A549 (cell line): Measurements from ENCODE around the gene LILRB3. TPM values are rescaled to one million over a fixed set of nuclear protein-coding genes. Genes with fewer than 3 reads are reported as not detected.
A peak's percentile ranks its signal among the peaks of the same experiment; 100 is the strongest.

ENCODE experiments used
- ATAC-seq, 2 experiments: fragments of 200-7000 bp in 1 of 2; fragments of >200 bp in 1 of 2; cut with Nextera tagmentation in 1 of 2; cut with Tn5 transposase in 1 of 2; 3 replicates each; pipeline versions ENCODE4 v1.8.0 to v1.9.1; 2018 to 2020; ENCODE audit warnings: mild to moderate bottlenecking in 1 of 2, moderate library complexity in 1 of 2
- CTCF ChIA-PET: fragments of 300-600 bp; sonication (Branson Sonifier 250); formaldehyde crosslinking; extraction: SDS; loops from one replicate; lab custom pipeline; 2021; ENCODE audit warnings: antibody characterized with exemption, inconsistent platforms; lab: Yijun Ruan, JAX
- POLR2A ChIA-PET: fragments of 350-600 bp; formaldehyde crosslinking; extraction: SDS; loops from one replicate; lab custom pipeline; 2021; ENCODE audit warnings: antibody characterized with exemption, inconsistent platforms; lab: Yijun Ruan, JAX
- DNase-seq, 2 experiments: peaks; one replicate each; pipeline versions ENCODE4 v3.0.0 to v3.0.0-alpha.2; 2011 to 2016; ENCODE audit warnings: low read depth in 1 of 2, low spot score in 1 of 2
- FAIRE-seq: peaks from 2 replicates; lab custom pipeline; 2011; peaks lifted over from hg19 to GRCh38; lab: Jason Lieb, UNC
- H3K27ac ChIP-seq, 2 experiments: fragments of >200 bp; sonication (Bioruptor Twin); formaldehyde crosslinking; 3 replicates each; pipeline ENCODE4 v1.5.1; 2016 to 2017
- H3K4me1 ChIP-seq: fragments of >200 bp; sonication (Bioruptor Twin); formaldehyde crosslinking; 3 replicates; pipeline ENCODE4 v1.6.1; 2016
- H3K4me2 ChIP-seq: fragments of >200 bp; sonication (Bioruptor Twin); formaldehyde crosslinking; 3 replicates; pipeline ENCODE4 v1.6.1; 2016
- H3K4me3 ChIP-seq: fragments of >200 bp; sonication (Bioruptor Twin); formaldehyde crosslinking; 3 replicates; pipeline ENCODE4 v1.5.1; 2016
- H3K9me3 ChIP-seq: fragments of >200 bp; sonication (Bioruptor Twin); formaldehyde crosslinking; 3 replicates; pipeline ENCODE4 v1.6.1; 2016
- CBX2 ChIP-seq: fragments of 200-600 bp; sonication (generic); IDR thresholded peaks from 2 replicates; pipeline ENCODE4 v1.6.1; 2016; ENCODE audit warnings: low read depth, mild to moderate bottlenecking, borderline replicate concordance
- CBX8 ChIP-seq: fragments of 200-600 bp; sonication (generic); IDR thresholded peaks from 2 replicates; pipeline ENCODE4 v1.6.1; 2016
- CHD2 ChIP-seq: fragments of 150-350 bp; IDR thresholded peaks from 2 replicates; pipeline ENCODE4 v1.6.1; 2014; ENCODE audit warnings: low read length; ENCODE audit not compliant: partially characterized antibody
- CHD4 ChIP-seq: fragments of 200-600 bp; sonication (generic); IDR thresholded peaks from 2 replicates; pipeline ENCODE4 v1.6.1; 2016; ENCODE audit warnings: antibody characterized with exemption, mild to moderate bottlenecking, borderline replicate concordance
- E2F6 ChIP-seq: IDR thresholded peaks from 2 replicates; pipeline ENCODE4 v1.6.1; 2012; ENCODE audit warnings: low read depth, borderline replicate concordance
- FOSB ChIP-seq: fragments of 250-450 bp; sonication (Bioruptor Pico); IDR thresholded peaks from 2 replicates; pipeline ENCODE4 v1.5.0; 2020; ENCODE audit warnings: mild to moderate bottlenecking, moderate library complexity
- FOXS1 ChIP-seq: fragments of 250-450 bp; sonication (Bioruptor Pico); IDR thresholded peaks from 2 replicates; pipeline ENCODE4 v1.5.0; 2020; ENCODE audit warnings: mild to moderate bottlenecking, moderate library complexity
- HEYL ChIP-seq: fragments of 250-450 bp; sonication (Bioruptor Pico); IDR thresholded peaks from 2 replicates; pipeline ENCODE4 v1.8.0; 2021; ENCODE audit warnings: mild to moderate bottlenecking, moderate library complexity
- HOXB13 ChIP-seq: fragments of 250-450 bp; sonication (Bioruptor Pico); IDR thresholded peaks from 2 replicates; pipeline ENCODE4 v1.5.0; 2020; ENCODE audit warnings: low read depth, mild to moderate bottlenecking, moderate library complexity
- HOXB5 ChIP-seq: fragments of 250-450 bp; sonication (Bioruptor Pico); IDR thresholded peaks from 2 replicates; pipeline ENCODE4 v1.5.0; 2020; ENCODE audit warnings: mild to moderate bottlenecking, moderate library complexity
- JUNB ChIP-seq: fragments of >200 bp; sonication (Bioruptor Twin); formaldehyde crosslinking; IDR thresholded peaks from 2 replicates; pipeline ENCODE4 v1.6.1; 2016
- KDM1A ChIP-seq: fragments of 200-600 bp; sonication (generic); IDR thresholded peaks from 2 replicates; pipeline ENCODE4 v1.6.1; 2016; ENCODE audit warnings: low read depth, mild to moderate bottlenecking
- MAFK ChIP-seq: fragments of 450-650 bp; IDR thresholded peaks from 2 replicates; pipeline ENCODE4 v1.6.1; 2014; ENCODE audit not compliant: partially characterized antibody
- MYC ChIP-seq: IDR thresholded peaks from 2 replicates; pipeline ENCODE4 v1.6.1; 2012; ENCODE audit warnings: mild to moderate bottlenecking, inconsistent platforms, low read length, improper control_type of control experiment, borderline replicate concordance
- NR3C1 ChIP-seq: fragments of >200 bp; sonication (Bioruptor Twin); formaldehyde crosslinking; IDR thresholded peaks from 3 replicates; pipeline ENCODE4 v1.6.1; 2017
- PHF8 ChIP-seq: fragments of 200-600 bp; sonication (generic); IDR thresholded peaks from 2 replicates; pipeline ENCODE4 v1.6.1; 2016; ENCODE audit warnings: low read depth, mild to moderate bottlenecking, antibody characterized with exemption, moderate library complexity, borderline replicate concordance
- RAD21 ChIP-seq, 2 experiments: fragments of >200 bp in 1 of 2; sonication (Bioruptor Twin) in 1 of 2; formaldehyde crosslinking in 1 of 2; IDR thresholded peaks in 1 of 2; conservative IDR thresholded peaks in 1 of 2; 2 replicates in 1 of 2; 3 replicates in 1 of 2; pipeline ENCODE4 v1.6.1; 2012 to 2018; ENCODE audit warnings: inconsistent platforms in 1 of 2
- RNF2 ChIP-seq: fragments of 200-600 bp; sonication (generic); IDR thresholded peaks from 2 replicates; pipeline ENCODE4 v1.6.1; 2016; ENCODE audit warnings: low read depth, mild to moderate bottlenecking, antibody characterized with exemption, moderate library complexity, borderline replicate concordance
- SMC3 ChIP-seq: fragments of >200 bp; sonication (Bioruptor Twin); formaldehyde crosslinking; IDR thresholded peaks from 3 replicates; pipeline ENCODE4 v1.6.1; 2018; ENCODE audit warnings: inconsistent platforms
- SREBF2 ChIP-seq: fragments of 450-650 bp; IDR thresholded peaks from 2 replicates; pipeline ENCODE4 v1.6.1; 2014; ENCODE audit warnings: mild to moderate bottlenecking, moderate library complexity
- TFCP2L1 ChIP-seq: fragments of 250-450 bp; sonication (Bioruptor Pico); IDR thresholded peaks from 2 replicates; pipeline ENCODE4 v1.5.0; 2021; ENCODE audit warnings: mild to moderate bottlenecking
- ZNF302 ChIP-seq: fragments of 250-450 bp; sonication (Bioruptor Pico); IDR thresholded peaks from 2 replicates; pipeline ENCODE4 v1.9.0; 2021; ENCODE audit warnings: inconsistent platforms, mild to moderate bottlenecking, moderate library complexity
- ZSCAN20 ChIP-seq: fragments of 250-450 bp; sonication (Bioruptor Pico); IDR thresholded peaks from 2 replicates; pipeline ENCODE4 v1.8.0; 2022; ENCODE audit warnings: mild to moderate bottlenecking, moderate library complexity
- WGBS: methylation state at CpG from one replicate; pipeline ENCODE4 v1.1.6; 2017; ENCODE audit errors: missing lambda C conversion rate; 5-methylcytosine and 5-hydroxymethylcytosine counted together
- polyA plus RNA-seq, 4 experiments: library from polyadenylated mRNA; depleted of rRNA in 3 of 4; stranded (reverse); fragments of >200 nt; fragmentation: RNase III in 1 of 4; extraction: RNeasy Plus Mini Kit Qiagen cat#74134 plus additional on column Dnase treatment in 1 of 4; gene quantifications; 2 replicates in 3 of 4; 3 replicates in 1 of 4; pipeline ENCODE4 v1.2.3, GENCODE V29; 2011 to 2017
- TF ChIP-seq, protein P1 (sequence below): fragments of 250-450 bp; sonication (Bioruptor Pico); IDR thresholded peaks from 2 replicates; pipeline ENCODE4 v1.5.0; 2021; ENCODE audit warnings: mild to moderate bottlenecking, moderate library complexity, borderline replicate concordance
- TF ChIP-seq, protein P2 (sequence below): fragments of 450-650 bp; IDR thresholded peaks from 2 replicates; pipeline ENCODE4 v1.6.1; 2014; ENCODE audit warnings: antibody characterized with exemption
- TF ChIP-seq, protein P3 (sequence below): IDR thresholded peaks from 2 replicates; pipeline ENCODE4 v1.6.1; 2012
- TF ChIP-seq, protein P4 (sequence below): fragments of 250-450 bp; sonication (Bioruptor Pico); IDR thresholded peaks from 2 replicates; pipeline ENCODE4 v1.5.0; 2020; ENCODE audit warnings: low read depth, mild to moderate bottlenecking, moderate library complexity

The LILRB3 gene
- polyA plus RNA-seq, 2 of the 4 experiments (the other 2 are of a cell fraction), result not detected

DNA sequence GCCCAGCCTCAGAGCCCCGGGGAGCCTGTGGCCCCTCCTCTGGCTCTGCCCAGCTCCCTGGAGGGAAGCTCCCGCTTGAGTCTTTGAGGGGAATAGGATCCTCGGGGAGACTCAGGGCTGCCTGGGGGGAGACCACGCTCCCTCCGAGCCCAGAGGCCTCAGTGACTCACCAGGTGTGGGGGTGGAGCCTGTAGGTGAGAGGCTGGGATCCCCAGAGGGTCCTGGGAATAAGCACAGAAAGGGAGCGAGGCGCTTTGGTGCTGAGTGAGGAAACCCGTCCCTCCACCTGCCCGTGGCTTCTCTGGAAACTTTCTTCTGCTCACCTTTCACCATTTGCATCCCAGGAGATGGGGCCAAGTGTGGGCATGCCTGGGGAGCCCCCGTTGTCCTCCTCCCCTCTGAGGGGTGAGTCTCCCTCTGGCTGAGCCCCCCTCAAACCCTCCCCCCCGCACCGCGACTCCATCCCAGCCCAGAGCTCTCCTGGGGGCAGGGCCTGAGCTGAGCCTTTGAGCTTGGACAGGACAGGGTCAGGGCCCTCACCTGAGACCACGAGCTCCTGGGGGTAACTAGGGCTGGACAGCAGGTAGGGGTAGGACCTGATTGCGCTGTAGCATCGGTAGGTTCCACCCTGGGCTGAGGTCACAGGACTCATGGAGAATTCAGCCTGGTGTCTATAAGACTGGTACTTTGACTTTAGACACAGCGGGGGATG is 31.5 kb upstream of the LILRB3 start:
- no peak overlapping the region for H3K4me2 ChIP-seq
- no peak overlapping the region for H3K27ac ChIP-seq
- FAIRE-seq (no peak), ATAC-seq (peak in 1 of 2 experiments; percentile 11; a peak in 1 of 6 replicates), DNase-seq (no peak)
- H3K9me3 ChIP-seq, result no peaks in the 10 kb centered on the region
- ChIA-PET POLR2A (no interaction called here), CTCF (interaction anchor here (0.7 to 2.5 kb wide), 2 partner anchors 11 to 658 kb away, joined by 3 to 7 read pairs; no protein-coding TSS in a partner anchor)
- no peak overlapping the region for H3K4me3 ChIP-seq
- TF ChIP-seq, protein P1, sequence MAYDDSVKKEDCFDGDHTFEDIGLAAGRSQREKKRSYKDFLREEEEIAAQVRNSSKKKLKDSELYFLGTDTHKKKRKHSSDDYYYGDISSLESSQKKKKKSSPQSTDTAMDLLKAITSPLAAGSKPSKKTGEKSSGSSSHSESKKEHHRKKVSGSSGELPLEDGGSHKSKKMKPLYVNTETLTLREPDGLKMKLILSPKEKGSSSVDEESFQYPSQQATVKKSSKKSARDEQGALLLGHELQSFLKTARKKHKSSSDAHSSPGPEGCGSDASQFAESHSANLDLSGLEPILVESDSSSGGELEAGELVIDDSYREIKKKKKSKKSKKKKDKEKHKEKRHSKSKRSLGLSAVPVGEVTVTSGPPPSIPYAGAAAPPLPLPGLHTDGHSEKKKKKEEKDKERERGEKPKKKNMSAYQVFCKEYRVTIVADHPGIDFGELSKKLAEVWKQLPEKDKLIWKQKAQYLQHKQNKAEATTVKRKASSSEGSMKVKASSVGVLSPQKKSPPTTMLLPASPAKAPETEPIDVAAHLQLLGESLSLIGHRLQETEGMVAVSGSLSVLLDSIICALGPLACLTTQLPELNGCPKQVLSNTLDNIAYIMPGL, result no peak
- TF ChIP-seq CBX8 (no peak), E2F6 (no peak), MYC (no peak), CBX2 (no peak), ZSCAN20 (CRISPR knock-in tag) (no peak), CHD2 (no peak), NR3C1 (no peak), PHF8 (no peak), MAFK (no peak), HOXB5 (CRISPR knock-in tag) (no peak), HOXB13 (CRISPR knock-in tag) (no peak), SREBF2 (no peak), FOXS1 (no peak)
- TF ChIP-seq, protein P2, sequence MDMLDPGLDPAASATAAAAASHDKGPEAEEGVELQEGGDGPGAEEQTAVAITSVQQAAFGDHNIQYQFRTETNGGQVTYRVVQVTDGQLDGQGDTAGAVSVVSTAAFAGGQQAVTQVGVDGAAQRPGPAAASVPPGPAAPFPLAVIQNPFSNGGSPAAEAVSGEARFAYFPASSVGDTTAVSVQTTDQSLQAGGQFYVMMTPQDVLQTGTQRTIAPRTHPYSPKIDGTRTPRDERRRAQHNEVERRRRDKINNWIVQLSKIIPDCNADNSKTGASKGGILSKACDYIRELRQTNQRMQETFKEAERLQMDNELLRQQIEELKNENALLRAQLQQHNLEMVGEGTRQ, result no peak
- TF ChIP-seq, protein P3, sequence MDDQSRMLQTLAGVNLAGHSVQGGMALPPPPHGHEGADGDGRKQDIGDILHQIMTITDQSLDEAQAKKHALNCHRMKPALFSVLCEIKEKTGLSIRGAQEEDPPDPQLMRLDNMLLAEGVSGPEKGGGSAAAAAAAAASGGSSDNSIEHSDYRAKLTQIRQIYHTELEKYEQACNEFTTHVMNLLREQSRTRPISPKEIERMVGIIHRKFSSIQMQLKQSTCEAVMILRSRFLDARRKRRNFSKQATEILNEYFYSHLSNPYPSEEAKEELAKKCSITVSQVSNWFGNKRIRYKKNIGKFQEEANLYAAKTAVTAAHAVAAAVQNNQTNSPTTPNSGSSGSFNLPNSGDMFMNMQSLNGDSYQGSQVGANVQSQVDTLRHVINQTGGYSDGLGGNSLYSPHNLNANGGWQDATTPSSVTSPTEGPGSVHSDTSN, result no peak
- 34% methylated on average over 10 of the region's 17 CpGs for WGBS
- H3K4me1 ChIP-seq, result no peaks in the 10 kb centered on the region

- no peak for DNase-seq
- H3K27ac ChIP-seq, result no peak overlapping the region
- no peaks in the 10 kb centered on the region for H3K4me1 ChIP-seq
- POLR2A ChIA-PET, result no interaction called here
- WGBS, result 47% methylated on average over 18 of the region's 23 CpGs
- CTCF ChIA-PET, result interaction anchor here (1.0 to 2.5 kb wide), 2 partner anchors 12 to 31 kb away, joined by 3 to 7 read pairs; no protein-coding TSS in a partner anchor
- FAIRE-seq, result no peak
- H3K4me2 ChIP-seq, result no peak overlapping the region
- no peaks in the 10 kb centered on the region for H3K9me3 ChIP-seq
- TF ChIP-seq SMC3 (no peak), KDM1A (no peak), CHD2 (no peak), CBX2 (no peak), MAFK (no peak), JUNB (no peak), FOSB (CRISPR knock-in tag) (no peak), RNF2 (no peak), CHD4 (no peak), HEYL (CRISPR knock-in tag) (no peak), TFCP2L1 (CRISPR knock-in tag) (no peak), RAD21 (conservative IDR thresholded peaks at IDR 0.05 in 1 of 2, IDR thresholded peaks at IDR 0.05 in 1 of 2) (no peak), SREBF2 (no peak), ZNF302 (no peak)
- TF ChIP-seq, protein P3, result no peak
- TF ChIP-seq, protein P4, sequence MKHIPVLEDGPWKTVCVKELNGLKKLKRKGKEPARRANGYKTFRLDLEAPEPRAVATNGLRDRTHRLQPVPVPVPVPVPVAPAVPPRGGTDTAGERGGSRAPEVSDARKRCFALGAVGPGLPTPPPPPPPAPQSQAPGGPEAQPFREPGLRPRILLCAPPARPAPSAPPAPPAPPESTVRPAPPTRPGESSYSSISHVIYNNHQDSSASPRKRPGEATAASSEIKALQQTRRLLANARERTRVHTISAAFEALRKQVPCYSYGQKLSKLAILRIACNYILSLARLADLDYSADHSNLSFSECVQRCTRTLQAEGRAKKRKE (CRISPR knock-in tag), result no peak
- TF ChIP-seq, all 56 proteins: peak for 0
- no peak overlapping the region for H3K4me3 ChIP-seq
- peak in 1 of 2 experiments; percentile 12; a peak in 1 of 6 replicates for ATAC-seq
These were observed 30.8 kb upstream of the LILRB3 start for GRCh38 chr19:54253331-54254194.
